Measurements from ENCODE around the gene SERPINA6. TPM values are rescaled to one million over a fixed set of nuclear protein-coding genes. Genes with fewer than 3 reads are reported as not detected.

The SERPINA6 gene
- total RNA-seq, 4 donors from 2014 or later, result not detected

- no peak for TF ChIP-seq CTCF (IDR thresholded peaks at IDR 0.05; ENCODE audit: low read depth)
Observed at GRCh38 chr14:94306047-94306978, 16.8 kb downstream of the SERPINA6 start.

- TF ChIP-seq CTCF (IDR thresholded peaks at IDR 0.05; ENCODE audit: low read depth), result no peak
Observed at GRCh38 chr14:94305620-94306019, 17.5 kb downstream of the SERPINA6 start.

GRCh38 chr14:94304243-94304642 is 18.9 kb downstream of the SERPINA6 start:
- TF ChIP-seq CTCF (IDR thresholded peaks at IDR 0.05; ENCODE audit: low read depth), result no peak

- no peak for TF ChIP-seq CTCF (IDR thresholded peaks at IDR 0.05; ENCODE audit: low read depth)
Observed at GRCh38 chr14:94303111-94303510, 20.0 kb downstream of the SERPINA6 start.

DNA sequence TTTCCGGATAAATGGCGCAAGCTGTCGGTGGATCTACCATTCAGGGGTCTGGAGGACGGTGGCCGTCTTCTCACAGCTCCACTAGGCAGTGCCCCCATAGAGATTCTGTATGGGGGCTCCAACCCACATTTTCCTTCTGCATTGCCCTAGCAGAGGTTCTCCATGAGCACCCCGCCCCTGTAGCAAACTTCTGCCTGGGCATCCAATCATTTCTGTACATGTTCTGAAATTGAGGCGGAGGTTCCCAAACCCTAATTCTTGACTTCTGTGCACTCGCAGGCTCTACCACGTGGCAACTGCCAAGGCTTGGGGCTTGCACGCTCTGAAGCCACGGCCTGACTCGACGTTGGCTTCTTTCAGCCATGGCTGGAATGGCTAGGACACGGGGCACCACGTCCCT is 25.0 kb downstream of the SERPINA6 start:
- TF ChIP-seq CTCF (IDR thresholded peaks at IDR 0.05; ENCODE audit: low read depth), result no peak

- TF ChIP-seq CTCF (IDR thresholded peaks at IDR 0.05; ENCODE audit: low read depth), result no peak
Observed at GRCh38 chr14:94295360-94296180, 27.6 kb downstream of the SERPINA6 start.

- TF ChIP-seq CTCF (IDR thresholded peaks at IDR 0.05; ENCODE audit: low read depth), result no peak
Observed at GRCh38 chr14:94293578-94293924, 29.6 kb downstream of the SERPINA6 start.

All from subcutaneous adipose tissue (tissue), 4 donors.